ENCODE results near the gene NFE2L1. TPM values are rescaled to one million over a fixed set of nuclear protein-coding genes. Genes with fewer than 3 reads are reported as not detected.
A peak's percentile ranks its signal among the peaks of the same experiment; 100 is the strongest.

Gene NFE2L1
- total RNA-seq, 1 donor: 165 TPM

- no peak overlapping the region for H2AFZ ChIP-seq (ENCODE audit: low read length)
- H3K36me3 ChIP-seq (ENCODE audit: insufficient read depth, low read length): no peaks in the 10 kb centered on the region
- H3K4me1 ChIP-seq (ENCODE audit: insufficient read depth, low read length): peaks cover 33% of the 10 kb centered on the region
- H3K27ac ChIP-seq (ENCODE audit: low read depth, low read length): no peak overlapping the region
- no peak overlapping the region for H3K4me3 ChIP-seq (ENCODE audit: insufficient read depth, low read length)
- H3K9me3 ChIP-seq (ENCODE audit: low read depth, low read length): no peaks in the 10 kb centered on the region
- H3K79me2 ChIP-seq (ENCODE audit: insufficient read depth, low read length): no peaks in the 10 kb centered on the region
- H3K4me2 ChIP-seq (ENCODE audit: insufficient read depth, low read length): no peak overlapping the region
- no peaks in the 10 kb centered on the region for H4K20me1 ChIP-seq (ENCODE audit: insufficient read depth, low read length)
- no peak for DNase-seq (ENCODE audit: insufficient read length, low spot score, missing footprints)
- no peak for TF ChIP-seq CTCF (IDR thresholded peaks at IDR 0.05; ENCODE audit: extremely low read depth, low read depth, low read length)
- no peaks in the 10 kb centered on the region for H3K27me3 ChIP-seq (ENCODE audit: insufficient read depth, low read length)
Observed at GRCh38 chr17:48021934-48022333, 26.2 kb upstream of the NFE2L1 start.

GRCh38 chr17:48022901-48023300, 25.3 kb upstream of the NFE2L1 start:
- Histone ChIP-seq H3K4me2 (ENCODE audit: insufficient read depth, low read length) (peak overlapping the region; percentile 98), H3K4me3 (ENCODE audit: insufficient read depth, low read length) (no peak overlapping the region), H4K20me1 (ENCODE audit: insufficient read depth, low read length) (no peaks in the 10 kb centered on the region), H3K4me1 (ENCODE audit: insufficient read depth, low read length) (peaks cover 34% of the 10 kb centered on the region), H3K27ac (ENCODE audit: low read depth, low read length) (no peak overlapping the region), H3K27me3 (ENCODE audit: insufficient read depth, low read length) (no peaks in the 10 kb centered on the region), H3K9me3 (ENCODE audit: low read depth, low read length) (no peaks in the 10 kb centered on the region), H2AFZ (ENCODE audit: low read length) (no peak overlapping the region), H3K79me2 (ENCODE audit: insufficient read depth, low read length) (no peaks in the 10 kb centered on the region), H3K36me3 (ENCODE audit: insufficient read depth, low read length) (no peaks in the 10 kb centered on the region)
- DNase-seq (ENCODE audit: insufficient read length, low spot score, missing footprints): no peak
- TF ChIP-seq CTCF (IDR thresholded peaks at IDR 0.05; ENCODE audit: extremely low read depth, low read depth, low read length): no peak

- peak overlapping the region; percentile 64 for H3K27ac ChIP-seq (ENCODE audit: low read depth, low read length)
Observed at GRCh38 chr17:48023400-48024148, 24.6 kb upstream of the NFE2L1 start.

More at GRCh38 chr17:48023400-48024148, 24.6 kb upstream of the NFE2L1 start:
- peak; percentile 96 for DNase-seq (ENCODE audit: insufficient read length, low spot score, missing footprints)
- Histone ChIP-seq H3K79me2 (ENCODE audit: insufficient read depth, low read length) (no peaks in the 10 kb centered on the region), H3K9me3 (ENCODE audit: low read depth, low read length) (no peaks in the 10 kb centered on the region), H3K4me3 (ENCODE audit: insufficient read depth, low read length) (peak overlapping the region; percentile 67), H3K27me3 (ENCODE audit: insufficient read depth, low read length) (no peaks in the 10 kb centered on the region), H3K36me3 (ENCODE audit: insufficient read depth, low read length) (no peaks in the 10 kb centered on the region), H2AFZ (ENCODE audit: low read length) (peak overlapping the region; percentile 74), H3K4me2 (ENCODE audit: insufficient read depth, low read length) (peak overlapping the region; percentile 98), H4K20me1 (ENCODE audit: insufficient read depth, low read length) (no peaks in the 10 kb centered on the region), H3K4me1 (ENCODE audit: insufficient read depth, low read length) (peaks cover 34% of the 10 kb centered on the region)
- peak; percentile 14 for TF ChIP-seq CTCF (IDR thresholded peaks at IDR 0.05; ENCODE audit: extremely low read depth, low read depth, low read length)
